Activated naive CD8-positive, alpha-beta T cell treated with anti-CD3 and anti-CD28 coated beads for 36 hours (primary cell): ENCODE measurements around the gene UMAD1. TPM values are rescaled to one million over a fixed set of nuclear protein-coding genes. Genes with fewer than 3 reads are reported as not detected.
A peak's percentile ranks its signal among the peaks of the same experiment; 100 is the strongest.

ENCODE experiments used
- DNase-seq: peaks from one replicate; pipeline ENCODE4 v3.0.0; 2021
- H3K27ac Mint-ChIP-seq: one replicate; pipeline ENCODE4 v1.8.0; 2022; ENCODE audit warnings: mild to moderate bottlenecking, moderate library complexity, mixed read lengths
- H3K27me3 Mint-ChIP-seq: one replicate; pipeline ENCODE4 v1.8.0; 2022; ENCODE audit warnings: mild to moderate bottlenecking, mixed read lengths
- H3K36me3 Mint-ChIP-seq: one replicate; pipeline ENCODE4 v1.8.0; 2021; ENCODE audit warnings: mild to moderate bottlenecking, mixed read lengths
- H3K4me1 Mint-ChIP-seq: one replicate; pipeline ENCODE4 v1.8.0; 2021; ENCODE audit warnings: mixed read lengths
- H3K4me3 Mint-ChIP-seq: one replicate; pipeline ENCODE4 v1.8.0; 2022; ENCODE audit warnings: mild to moderate bottlenecking, moderate library complexity, mixed read lengths
- H3K9me3 Mint-ChIP-seq: one replicate; pipeline ENCODE4 v1.8.0; 2022; ENCODE audit warnings: mixed read lengths
- total RNA-seq, 2 experiments: library from RNA; stranded (reverse); gene quantifications; one replicate each; pipeline ENCODE4 v1.2.3, GENCODE V29; 2021

The UMAD1 gene
- total RNA-seq, 2 experiments from 2014 or later = 13.2 to 13.7 TPM

DNA sequence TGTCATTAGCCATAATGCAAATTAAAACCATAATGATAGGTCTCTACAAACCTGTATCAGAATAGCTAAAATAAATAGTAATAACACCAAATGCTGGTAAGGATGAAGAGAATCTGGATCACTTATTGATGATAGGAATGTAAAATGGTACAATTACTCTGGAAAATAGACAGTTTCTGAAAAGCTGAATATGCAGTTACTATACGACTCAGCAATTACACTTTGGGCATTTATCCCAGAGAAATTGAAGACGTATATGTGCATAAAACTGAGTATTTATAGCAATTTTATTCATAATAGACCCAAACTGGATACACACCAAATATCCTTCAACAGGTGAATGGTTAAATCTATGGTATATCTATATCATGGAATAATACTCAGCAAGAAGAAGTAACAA is 69.9 kb downstream of the UMAD1 start:
- Mint-ChIP-seq H3K4me1 (peaks cover 19% of the 10 kb centered on the region), H3K4me3 (no peak overlapping the region), H3K27me3 (no peaks in the 10 kb centered on the region), H3K36me3 (peaks cover 11% of the 10 kb centered on the region), H3K9me3 (no peaks in the 10 kb centered on the region), H3K27ac (no peak overlapping the region)
- DNase-seq = no peak

DNA sequence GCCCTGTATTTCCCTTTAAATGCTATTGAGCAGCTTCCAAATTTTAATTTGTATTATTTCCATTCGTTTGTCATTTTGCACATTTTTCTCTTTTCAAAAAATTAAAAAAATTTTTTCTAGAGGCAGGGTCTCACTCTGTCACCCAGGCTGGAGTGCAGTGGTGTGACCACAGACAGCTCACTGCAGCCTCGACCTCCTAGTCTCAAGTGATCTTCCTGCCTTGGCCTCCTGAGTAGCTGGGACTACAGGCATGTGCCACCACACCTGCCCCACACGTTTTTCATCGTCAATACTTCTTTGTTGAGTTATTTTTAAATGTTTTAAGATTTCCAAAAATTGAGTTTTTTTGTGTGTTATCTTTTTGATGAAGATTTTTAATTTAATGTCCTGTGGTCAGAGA is 73.2 kb downstream of the UMAD1 start:
- Mint-ChIP-seq H3K36me3 (peaks cover 15% of the 10 kb centered on the region), H3K4me1 (peaks cover 17% of the 10 kb centered on the region), H3K4me3 (no peak overlapping the region), H3K9me3 (no peaks in the 10 kb centered on the region), H3K27me3 (no peaks in the 10 kb centered on the region), H3K27ac (no peak overlapping the region)
- DNase-seq = no peak

- DNase-seq = no peak
- no peaks in the 10 kb centered on the region for H3K9me3 Mint-ChIP-seq
- H3K4me3 Mint-ChIP-seq = peak within 1 kb of the TSS; percentile 59
- H3K36me3 Mint-ChIP-seq = peaks cover 26% of the 10 kb centered on the region
- peak within 1 kb of the TSS; percentile 91 for H3K27ac Mint-ChIP-seq
- no peaks in the 10 kb centered on the region for H3K27me3 Mint-ChIP-seq
- H3K4me1 Mint-ChIP-seq = peaks cover 22% of the 10 kb centered on the region
Observed at GRCh38 chr7:7718492-7718891, 77.9 kb downstream of the UMAD1 start, which contains the start of gene RPA3. Gene RPA3, minus strand, starts transcription at chr7:7718607. Its CDS starts 78,189 bp downstream, at chr7:7640418.

DNA sequence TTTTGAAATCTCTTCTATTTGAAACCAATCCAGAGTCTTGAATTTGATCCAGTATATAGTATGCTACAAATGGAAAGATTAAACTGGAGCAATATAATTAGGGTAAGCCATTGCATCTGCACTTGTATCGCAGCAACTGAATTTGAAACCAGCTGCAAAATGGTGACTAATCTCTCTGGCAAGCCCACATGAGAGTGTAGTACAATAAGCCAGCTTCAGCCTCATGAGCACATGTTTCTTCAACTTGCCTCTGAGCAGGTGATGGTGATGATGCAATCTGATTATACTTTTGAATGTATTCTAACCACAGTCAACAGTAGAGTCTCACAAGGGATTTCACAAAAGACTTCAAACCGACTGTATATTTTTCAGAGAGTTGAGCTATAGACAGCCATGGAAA is 78.7 kb downstream of the UMAD1 start:
- peaks cover 22% of the 10 kb centered on the region for H3K4me1 Mint-ChIP-seq
- peak overlapping the region; percentile 91 for H3K27ac Mint-ChIP-seq
- H3K36me3 Mint-ChIP-seq = peaks cover 24% of the 10 kb centered on the region
- H3K4me3 Mint-ChIP-seq = peak overlapping the region; percentile 59
- no peaks in the 10 kb centered on the region for H3K9me3 Mint-ChIP-seq
- H3K27me3 Mint-ChIP-seq = no peaks in the 10 kb centered on the region
- peak; percentile 53 for DNase-seq

GRCh38 chr7:7720193-7720592 is 79.6 kb downstream of the UMAD1 start:
- no peaks in the 10 kb centered on the region for H3K9me3 Mint-ChIP-seq
- H3K27ac Mint-ChIP-seq = peak overlapping the region; percentile 91
- H3K4me1 Mint-ChIP-seq = peaks cover 22% of the 10 kb centered on the region
- peaks cover 25% of the 10 kb centered on the region for H3K36me3 Mint-ChIP-seq
- no peak overlapping the region for H3K4me3 Mint-ChIP-seq
- no peaks in the 10 kb centered on the region for H3K27me3 Mint-ChIP-seq
- DNase-seq = no peak

DNA sequence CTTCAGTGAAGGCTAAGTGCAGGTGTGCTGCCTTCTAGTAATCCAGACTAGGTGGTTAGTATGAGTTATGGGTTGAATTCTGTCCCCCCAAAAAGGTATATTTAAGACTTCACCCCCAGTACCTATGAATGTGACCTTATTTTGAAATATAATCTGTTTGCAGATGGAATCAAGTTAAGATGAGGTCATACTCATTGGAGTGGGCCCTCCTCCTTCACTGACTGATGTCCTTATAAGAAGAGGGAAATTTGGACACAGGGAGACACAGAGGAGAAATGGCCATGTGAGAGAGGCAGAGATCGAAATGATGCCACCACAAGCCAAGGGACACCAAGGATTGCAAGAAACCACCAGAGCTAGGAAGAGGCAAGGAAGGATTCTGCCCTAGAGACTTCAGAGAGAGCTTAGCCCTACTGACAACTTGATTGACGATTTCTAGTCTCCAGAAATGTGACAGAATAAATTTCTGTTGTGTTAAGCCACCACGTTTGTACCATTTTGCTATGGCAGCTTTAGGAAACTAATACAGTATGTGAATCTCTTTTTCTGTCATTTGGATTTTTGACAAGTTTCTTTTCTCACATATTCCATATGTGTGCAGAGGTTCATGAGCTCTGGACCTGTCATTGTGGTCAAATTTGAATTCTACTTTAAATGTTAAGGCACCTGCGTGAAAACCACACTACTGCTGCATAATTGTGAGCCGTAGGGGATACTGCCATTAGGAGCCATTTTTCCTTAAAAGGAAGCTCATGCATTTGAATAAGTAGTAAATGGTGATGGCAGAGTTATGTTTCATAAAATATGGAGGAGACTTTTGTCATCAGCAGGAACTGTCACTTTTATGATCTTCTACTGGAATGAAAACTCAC is 80.4 kb downstream of the UMAD1 start:
- no peak for DNase-seq
- H3K27me3 Mint-ChIP-seq = no peaks in the 10 kb centered on the region
- no peak overlapping the region for H3K4me3 Mint-ChIP-seq
- H3K27ac Mint-ChIP-seq = peak overlapping the region; percentile 73
- H3K9me3 Mint-ChIP-seq = no peaks in the 10 kb centered on the region
- peaks cover 28% of the 10 kb centered on the region for H3K36me3 Mint-ChIP-seq
- H3K4me1 Mint-ChIP-seq = peaks cover 22% of the 10 kb centered on the region

DNA sequence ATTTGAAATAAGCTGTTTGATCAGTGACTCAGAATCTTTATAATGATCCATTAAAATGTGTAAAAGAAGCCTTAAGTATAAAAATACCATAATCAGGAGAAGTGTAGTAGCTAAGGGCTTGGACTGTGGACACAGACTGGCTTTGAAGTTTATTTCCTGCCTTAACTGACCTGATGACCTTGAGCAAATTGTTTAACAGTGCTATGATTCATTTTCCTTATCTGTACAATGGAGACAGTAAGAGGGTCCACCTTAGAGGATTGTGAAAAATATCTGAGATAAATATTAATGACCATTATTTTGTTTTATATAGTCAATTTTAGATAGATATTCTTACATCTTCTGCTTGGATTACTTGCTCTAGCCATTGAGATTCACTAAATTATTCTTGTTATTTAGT is 91.2 kb downstream of the UMAD1 start:
- Mint-ChIP-seq H3K36me3 (peaks cover 13% of the 10 kb centered on the region), H3K4me1 (peaks cover 10% of the 10 kb centered on the region), H3K4me3 (no peak overlapping the region), H3K27me3 (no peaks in the 10 kb centered on the region), H3K27ac (no peak overlapping the region), H3K9me3 (no peaks in the 10 kb centered on the region)
- DNase-seq = no peak

GRCh38 chr7:7732621-7733281 is 92.2 kb downstream of the UMAD1 start:
- Mint-ChIP-seq H3K4me1 (peaks cover 15% of the 10 kb centered on the region), H3K36me3 (peaks cover 11% of the 10 kb centered on the region), H3K27ac (no peak overlapping the region), H3K27me3 (no peaks in the 10 kb centered on the region), H3K4me3 (no peak overlapping the region), H3K9me3 (no peaks in the 10 kb centered on the region)
- no peak for DNase-seq

DNA sequence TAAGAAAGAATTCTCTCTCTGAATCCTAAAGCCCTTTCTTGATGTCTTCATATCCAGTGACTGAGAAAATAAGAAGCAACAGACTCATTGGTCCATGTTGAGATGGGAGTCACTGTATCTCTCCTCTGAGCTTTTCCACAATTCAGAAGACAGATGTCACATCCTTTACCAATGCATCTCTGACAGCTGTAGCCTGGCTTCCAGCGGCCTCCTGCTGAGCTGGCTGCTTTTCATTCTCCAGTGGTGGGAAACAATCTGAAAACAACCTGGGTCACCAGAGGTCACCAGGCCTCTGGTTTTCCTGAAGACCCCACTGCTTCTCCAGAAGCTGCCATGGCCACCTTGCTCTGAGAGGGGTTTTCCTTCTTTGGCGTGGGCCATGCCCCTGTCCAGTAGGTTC is 96.1 kb downstream of the UMAD1 start:
- H3K36me3 Mint-ChIP-seq = peaks cover 4% of the 10 kb centered on the region
- no peaks in the 10 kb centered on the region for H3K9me3 Mint-ChIP-seq
- H3K4me3 Mint-ChIP-seq = no peak overlapping the region
- H3K27ac Mint-ChIP-seq = no peak overlapping the region
- DNase-seq = no peak
- H3K4me1 Mint-ChIP-seq = peaks cover 24% of the 10 kb centered on the region
- H3K27me3 Mint-ChIP-seq = no peaks in the 10 kb centered on the region

DNA sequence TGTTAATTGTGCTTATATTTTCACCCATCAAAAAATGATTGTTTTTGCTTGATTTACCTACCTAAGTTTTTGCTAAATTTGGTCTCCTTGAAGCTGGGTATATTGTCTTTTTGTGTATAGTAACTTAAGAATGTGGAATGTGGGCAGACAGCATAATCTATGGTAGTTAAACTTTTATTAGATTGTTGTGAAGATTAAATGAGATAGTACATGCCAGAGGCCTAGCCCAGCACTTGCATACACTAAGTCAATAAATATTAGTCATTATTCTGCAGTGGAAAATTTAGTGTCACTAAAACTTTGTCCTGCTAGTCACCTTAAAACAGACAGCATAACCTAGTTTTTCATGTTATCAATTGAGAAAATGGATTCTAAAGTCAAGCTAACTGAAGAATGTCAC is 97.1 kb downstream of the UMAD1 start:
- Mint-ChIP-seq H3K27ac (no peak overlapping the region), H3K27me3 (no peaks in the 10 kb centered on the region), H3K9me3 (no peaks in the 10 kb centered on the region), H3K4me3 (no peak overlapping the region), H3K36me3 (peaks cover 4% of the 10 kb centered on the region), H3K4me1 (peaks cover 20% of the 10 kb centered on the region)
- no peak for DNase-seq

- no peaks in the 10 kb centered on the region for H3K27me3 Mint-ChIP-seq
- no peaks in the 10 kb centered on the region for H3K9me3 Mint-ChIP-seq
- H3K4me3 Mint-ChIP-seq = no peak overlapping the region
- no peak overlapping the region for H3K27ac Mint-ChIP-seq
- peaks cover 4% of the 10 kb centered on the region for H3K36me3 Mint-ChIP-seq
- H3K4me1 Mint-ChIP-seq = peaks cover 19% of the 10 kb centered on the region
- no peak for DNase-seq
Observed at GRCh38 chr7:7738177-7738576, 97.6 kb downstream of the UMAD1 start.

DNA sequence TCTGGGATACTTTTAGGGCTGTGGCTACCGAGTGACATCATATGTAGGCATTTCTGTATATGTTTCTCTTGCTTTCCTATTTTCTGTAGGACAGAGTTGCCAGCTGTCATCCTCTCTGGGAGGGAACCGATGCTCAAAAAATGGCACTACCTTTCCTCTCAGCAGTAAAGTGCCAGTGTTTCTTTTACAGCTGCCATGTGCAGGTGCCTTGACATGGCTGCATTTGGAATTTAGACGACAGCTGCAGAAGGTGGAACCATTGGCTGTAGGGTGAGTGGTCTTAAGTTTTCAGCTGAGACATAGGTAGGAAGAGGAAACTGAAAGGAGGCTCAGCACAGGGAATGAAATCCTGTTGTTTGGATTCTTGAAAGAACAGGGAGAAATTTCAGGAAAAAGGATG is 98.1 kb downstream of the UMAD1 start:
- no peaks in the 10 kb centered on the region for H3K27me3 Mint-ChIP-seq
- H3K9me3 Mint-ChIP-seq = no peaks in the 10 kb centered on the region
- peaks cover 4% of the 10 kb centered on the region for H3K36me3 Mint-ChIP-seq
- no peak for DNase-seq
- H3K27ac Mint-ChIP-seq = no peak overlapping the region
- H3K4me1 Mint-ChIP-seq = peaks cover 17% of the 10 kb centered on the region
- H3K4me3 Mint-ChIP-seq = no peak overlapping the region

DNA sequence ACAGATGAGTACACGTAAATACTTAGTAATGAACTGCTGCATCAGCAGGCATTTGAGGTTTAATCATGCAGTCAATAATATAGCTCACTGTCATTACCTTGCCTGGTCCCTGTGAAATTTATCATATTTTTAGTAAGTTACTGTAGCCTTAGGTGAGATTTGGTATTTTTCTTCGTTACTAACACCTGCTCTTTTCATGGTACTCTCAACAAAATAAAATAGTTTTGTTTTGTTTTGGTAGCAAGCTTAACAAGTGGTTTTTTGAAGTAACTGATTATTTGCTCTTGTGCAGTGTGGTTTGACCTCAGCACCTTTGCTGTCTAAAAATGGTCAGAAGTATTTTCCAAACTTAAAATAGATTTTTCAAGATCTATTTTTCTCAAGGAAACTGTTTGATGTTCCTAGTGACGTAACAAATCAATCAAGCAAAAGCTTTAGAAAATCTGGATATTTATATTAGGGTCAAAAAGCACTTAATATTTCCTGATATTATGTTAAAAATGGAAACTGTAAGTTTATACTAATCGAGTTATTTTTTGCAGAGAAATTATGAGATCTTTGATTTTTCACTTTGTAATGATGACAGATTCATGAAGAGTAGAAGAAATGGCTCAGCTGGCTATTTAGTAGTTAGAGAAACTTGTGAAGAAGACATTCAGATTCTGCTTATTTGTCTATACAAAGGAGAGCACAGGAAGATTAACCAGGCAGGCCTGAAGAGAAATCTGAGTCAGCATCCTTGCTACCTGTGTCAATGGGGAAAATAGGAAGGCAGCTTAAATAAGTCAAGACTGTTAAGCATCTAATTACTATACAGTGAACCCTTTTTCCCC is 98.9 kb downstream of the UMAD1 start:
- Mint-ChIP-seq H3K27me3 (no peaks in the 10 kb centered on the region), H3K9me3 (no peaks in the 10 kb centered on the region), H3K4me1 (peaks cover 17% of the 10 kb centered on the region), H3K27ac (no peak overlapping the region), H3K4me3 (no peak overlapping the region), H3K36me3 (peaks cover 4% of the 10 kb centered on the region)
- DNase-seq = no peak

GRCh38 chr7:7740037-7740355 is 99.4 kb downstream of the UMAD1 start:
- peaks cover 4% of the 10 kb centered on the region for H3K36me3 Mint-ChIP-seq
- H3K9me3 Mint-ChIP-seq = no peaks in the 10 kb centered on the region
- H3K4me3 Mint-ChIP-seq = no peak overlapping the region
- no peaks in the 10 kb centered on the region for H3K27me3 Mint-ChIP-seq
- DNase-seq = no peak
- H3K27ac Mint-ChIP-seq = no peak overlapping the region
- peaks cover 14% of the 10 kb centered on the region for H3K4me1 Mint-ChIP-seq

DNA sequence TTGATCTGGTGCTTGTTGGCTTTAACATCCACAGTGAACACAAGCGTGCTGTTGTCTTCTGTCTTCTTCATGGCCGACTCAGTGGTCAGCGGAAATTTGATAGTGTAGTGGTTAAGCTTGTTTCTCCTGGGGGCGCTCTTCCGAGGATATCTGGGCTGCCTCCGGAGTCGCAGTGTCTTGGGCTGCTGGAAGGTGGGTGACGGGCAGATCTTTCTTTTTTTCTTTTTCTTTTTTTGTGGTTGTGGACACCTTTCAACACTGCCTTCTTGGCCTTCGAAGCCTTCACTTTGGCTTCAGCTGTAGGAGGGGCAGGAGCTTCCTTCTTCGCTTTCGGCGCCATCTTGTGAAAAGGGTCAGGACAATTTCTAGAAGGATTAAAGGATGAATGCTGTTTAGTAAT is 101.7 kb downstream of the UMAD1 start:
- Mint-ChIP-seq H3K9me3 (no peaks in the 10 kb centered on the region), H3K27me3 (no peaks in the 10 kb centered on the region), H3K27ac (no peak overlapping the region), H3K4me3 (no peak overlapping the region), H3K36me3 (no peaks in the 10 kb centered on the region), H3K4me1 (peaks cover 15% of the 10 kb centered on the region)
- no peak for DNase-seq
